ENCODE measurements around the gene LPO.

Gene LPO

GRCh38 chr17:58246104-58246740 is 7.8 kb downstream of the LPO start:
- no peak for ATAC-seq
- no peak for TF ChIP-seq ZNF8 (CRISPR knock-in tag; IDR thresholded peaks at IDR 0.05)
- TF ChIP-seq GLIS3 (CRISPR knock-in tag; IDR thresholded peaks at IDR 0.05) = no peak
- no peak for TF ChIP-seq RARB (CRISPR knock-in tag; IDR thresholded peaks at IDR 0.05)
- no peak for TF ChIP-seq SNAI2 (CRISPR knock-in tag; IDR thresholded peaks at IDR 0.05)
- TF ChIP-seq TOX (CRISPR knock-in tag; IDR thresholded peaks at IDR 0.05; ENCODE audit: borderline replicate concordance) = no peak
- TF ChIP-seq ZNF565 (CRISPR knock-in tag; conservative IDR thresholded peaks at IDR 0.05; ENCODE audit: low read depth) = no peak
- TF ChIP-seq PATZ1 (CRISPR knock-in tag; IDR thresholded peaks at IDR 0.05; ENCODE audit: borderline replicate concordance) = no peak

- no peak for ATAC-seq
- TF ChIP-seq ARNTL (CRISPR knock-in tag; IDR thresholded peaks at IDR 0.05; ENCODE audit: borderline replicate concordance, low read depth) = no peak
- TF ChIP-seq ZFP3 (CRISPR knock-in tag; IDR thresholded peaks at IDR 0.05) = no peak
- no peak for TF ChIP-seq ZNF70 (CRISPR knock-in tag; IDR thresholded peaks at IDR 0.05)
- TF ChIP-seq TOX (CRISPR knock-in tag; IDR thresholded peaks at IDR 0.05; ENCODE audit: borderline replicate concordance) = no peak
- no peak for TF ChIP-seq ZC3H10 (CRISPR knock-in tag; IDR thresholded peaks at IDR 0.05)
- TF ChIP-seq ISL1 (CRISPR knock-in tag; IDR thresholded peaks at IDR 0.05) = no peak
- no peak for TF ChIP-seq RARB (CRISPR knock-in tag; IDR thresholded peaks at IDR 0.05)
- TF ChIP-seq GLIS3 (CRISPR knock-in tag; IDR thresholded peaks at IDR 0.05) = no peak
- TF ChIP-seq OSR1 (CRISPR knock-in tag; IDR thresholded peaks at IDR 0.05) = no peak
- TF ChIP-seq PATZ1 (CRISPR knock-in tag; IDR thresholded peaks at IDR 0.05; ENCODE audit: borderline replicate concordance) = no peak
- TF ChIP-seq CREB5 (CRISPR knock-in tag; IDR thresholded peaks at IDR 0.05; ENCODE audit: low read depth) = no peak
- no peak for TF ChIP-seq ZNF565 (CRISPR knock-in tag; conservative IDR thresholded peaks at IDR 0.05; ENCODE audit: low read depth)
- no peak for TF ChIP-seq PPARA (CRISPR knock-in tag; IDR thresholded peaks at IDR 0.05; ENCODE audit: borderline replicate concordance)
- TF ChIP-seq, protein P1, sequence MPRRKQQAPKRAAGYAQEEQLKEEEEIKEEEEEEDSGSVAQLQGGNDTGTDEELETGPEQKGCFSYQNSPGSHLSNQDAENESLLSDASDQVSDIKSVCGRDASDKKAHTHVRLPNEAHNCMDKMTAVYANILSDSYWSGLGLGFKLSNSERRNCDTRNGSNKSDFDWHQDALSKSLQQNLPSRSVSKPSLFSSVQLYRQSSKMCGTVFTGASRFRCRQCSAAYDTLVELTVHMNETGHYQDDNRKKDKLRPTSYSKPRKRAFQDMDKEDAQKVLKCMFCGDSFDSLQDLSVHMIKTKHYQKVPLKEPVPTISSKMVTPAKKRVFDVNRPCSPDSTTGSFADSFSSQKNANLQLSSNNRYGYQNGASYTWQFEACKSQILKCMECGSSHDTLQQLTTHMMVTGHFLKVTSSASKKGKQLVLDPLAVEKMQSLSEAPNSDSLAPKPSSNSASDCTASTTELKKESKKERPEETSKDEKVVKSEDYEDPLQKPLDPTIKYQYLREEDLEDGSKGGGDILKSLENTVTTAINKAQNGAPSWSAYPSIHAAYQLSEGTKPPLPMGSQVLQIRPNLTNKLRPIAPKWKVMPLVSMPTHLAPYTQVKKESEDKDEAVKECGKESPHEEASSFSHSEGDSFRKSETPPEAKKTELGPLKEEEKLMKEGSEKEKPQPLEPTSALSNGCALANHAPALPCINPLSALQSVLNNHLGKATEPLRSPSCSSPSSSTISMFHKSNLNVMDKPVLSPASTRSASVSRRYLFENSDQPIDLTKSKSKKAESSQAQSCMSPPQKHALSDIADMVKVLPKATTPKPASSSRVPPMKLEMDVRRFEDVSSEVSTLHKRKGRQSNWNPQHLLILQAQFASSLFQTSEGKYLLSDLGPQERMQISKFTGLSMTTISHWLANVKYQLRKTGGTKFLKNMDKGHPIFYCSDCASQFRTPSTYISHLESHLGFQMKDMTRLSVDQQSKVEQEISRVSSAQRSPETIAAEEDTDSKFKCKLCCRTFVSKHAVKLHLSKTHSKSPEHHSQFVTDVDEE (CRISPR knock-in tag; IDR thresholded peaks at IDR 0.05) = no peak
- TF ChIP-seq POU6F1 (CRISPR knock-in tag; IDR thresholded peaks at IDR 0.05; ENCODE audit: borderline replicate concordance, low read depth) = no peak
- no peak for TF ChIP-seq BACH2 (CRISPR knock-in tag; IDR thresholded peaks at IDR 0.05; ENCODE audit: borderline replicate concordance)
These were observed 8.4 kb downstream of the LPO start for GRCh38 chr17:58246781-58247180.

GRCh38 chr17:58247511-58248363 is 9.4 kb downstream of the LPO start:
- no peak for ATAC-seq
- TF ChIP-seq OSR1 (CRISPR knock-in tag; IDR thresholded peaks at IDR 0.05) = no peak
- TF ChIP-seq ZC3H10 (CRISPR knock-in tag; IDR thresholded peaks at IDR 0.05) = no peak
- no peak for TF ChIP-seq CREB5 (CRISPR knock-in tag; IDR thresholded peaks at IDR 0.05; ENCODE audit: low read depth)
- no peak for TF ChIP-seq ZNF8 (CRISPR knock-in tag; IDR thresholded peaks at IDR 0.05)
- TF ChIP-seq ZNF70 (CRISPR knock-in tag; IDR thresholded peaks at IDR 0.05) = no peak
- no peak for TF ChIP-seq ISL1 (CRISPR knock-in tag; IDR thresholded peaks at IDR 0.05)
- TF ChIP-seq CSRNP3 (CRISPR knock-in tag; IDR thresholded peaks at IDR 0.05) = no peak
- no peak for TF ChIP-seq POU6F1 (CRISPR knock-in tag; IDR thresholded peaks at IDR 0.05; ENCODE audit: borderline replicate concordance, low read depth)
- no peak for TF ChIP-seq ZFP3 (CRISPR knock-in tag; IDR thresholded peaks at IDR 0.05)
